ENCODE results near the gene COIL.

GRCh38 chr17:56945938-56946505 lies 14.8 kb downstream of the COIL start:
- TF ChIP-seq, protein P1, sequence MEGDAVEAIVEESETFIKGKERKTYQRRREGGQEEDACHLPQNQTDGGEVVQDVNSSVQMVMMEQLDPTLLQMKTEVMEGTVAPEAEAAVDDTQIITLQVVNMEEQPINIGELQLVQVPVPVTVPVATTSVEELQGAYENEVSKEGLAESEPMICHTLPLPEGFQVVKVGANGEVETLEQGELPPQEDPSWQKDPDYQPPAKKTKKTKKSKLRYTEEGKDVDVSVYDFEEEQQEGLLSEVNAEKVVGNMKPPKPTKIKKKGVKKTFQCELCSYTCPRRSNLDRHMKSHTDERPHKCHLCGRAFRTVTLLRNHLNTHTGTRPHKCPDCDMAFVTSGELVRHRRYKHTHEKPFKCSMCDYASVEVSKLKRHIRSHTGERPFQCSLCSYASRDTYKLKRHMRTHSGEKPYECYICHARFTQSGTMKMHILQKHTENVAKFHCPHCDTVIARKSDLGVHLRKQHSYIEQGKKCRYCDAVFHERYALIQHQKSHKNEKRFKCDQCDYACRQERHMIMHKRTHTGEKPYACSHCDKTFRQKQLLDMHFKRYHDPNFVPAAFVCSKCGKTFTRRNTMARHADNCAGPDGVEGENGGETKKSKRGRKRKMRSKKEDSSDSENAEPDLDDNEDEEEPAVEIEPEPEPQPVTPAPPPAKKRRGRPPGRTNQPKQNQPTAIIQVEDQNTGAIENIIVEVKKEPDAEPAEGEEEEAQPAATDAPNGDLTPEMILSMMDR (IDR thresholded peaks at IDR 0.05; ENCODE audit: low read depth, low read length, missing input control) = no peak
- no peak for TF ChIP-seq YY1 (IDR thresholded peaks at IDR 0.05)
- TF ChIP-seq, protein P2, sequence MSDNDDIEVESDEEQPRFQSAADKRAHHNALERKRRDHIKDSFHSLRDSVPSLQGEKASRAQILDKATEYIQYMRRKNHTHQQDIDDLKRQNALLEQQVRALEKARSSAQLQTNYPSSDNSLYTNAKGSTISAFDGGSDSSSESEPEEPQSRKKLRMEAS (IDR thresholded peaks at IDR 0.05) = no peak
- no peak for TF ChIP-seq RAD21 (IDR thresholded peaks at IDR 0.05)
- TF ChIP-seq EGR1 (IDR thresholded peaks at IDR 0.05; ENCODE audit: low read depth in 2 of 2) = no peak
- TF ChIP-seq, protein P3, sequence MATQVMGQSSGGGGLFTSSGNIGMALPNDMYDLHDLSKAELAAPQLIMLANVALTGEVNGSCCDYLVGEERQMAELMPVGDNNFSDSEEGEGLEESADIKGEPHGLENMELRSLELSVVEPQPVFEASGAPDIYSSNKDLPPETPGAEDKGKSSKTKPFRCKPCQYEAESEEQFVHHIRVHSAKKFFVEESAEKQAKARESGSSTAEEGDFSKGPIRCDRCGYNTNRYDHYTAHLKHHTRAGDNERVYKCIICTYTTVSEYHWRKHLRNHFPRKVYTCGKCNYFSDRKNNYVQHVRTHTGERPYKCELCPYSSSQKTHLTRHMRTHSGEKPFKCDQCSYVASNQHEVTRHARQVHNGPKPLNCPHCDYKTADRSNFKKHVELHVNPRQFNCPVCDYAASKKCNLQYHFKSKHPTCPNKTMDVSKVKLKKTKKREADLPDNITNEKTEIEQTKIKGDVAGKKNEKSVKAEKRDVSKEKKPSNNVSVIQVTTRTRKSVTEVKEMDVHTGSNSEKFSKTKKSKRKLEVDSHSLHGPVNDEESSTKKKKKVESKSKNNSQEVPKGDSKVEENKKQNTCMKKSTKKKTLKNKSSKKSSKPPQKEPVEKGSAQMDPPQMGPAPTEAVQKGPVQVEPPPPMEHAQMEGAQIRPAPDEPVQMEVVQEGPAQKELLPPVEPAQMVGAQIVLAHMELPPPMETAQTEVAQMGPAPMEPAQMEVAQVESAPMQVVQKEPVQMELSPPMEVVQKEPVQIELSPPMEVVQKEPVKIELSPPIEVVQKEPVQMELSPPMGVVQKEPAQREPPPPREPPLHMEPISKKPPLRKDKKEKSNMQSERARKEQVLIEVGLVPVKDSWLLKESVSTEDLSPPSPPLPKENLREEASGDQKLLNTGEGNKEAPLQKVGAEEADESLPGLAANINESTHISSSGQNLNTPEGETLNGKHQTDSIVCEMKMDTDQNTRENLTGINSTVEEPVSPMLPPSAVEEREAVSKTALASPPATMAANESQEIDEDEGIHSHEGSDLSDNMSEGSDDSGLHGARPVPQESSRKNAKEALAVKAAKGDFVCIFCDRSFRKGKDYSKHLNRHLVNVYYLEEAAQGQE (IDR thresholded peaks at IDR 0.05) = no peak
- no peak for TF ChIP-seq NR2F2 (IDR thresholded peaks at IDR 0.05)
